ENCODE data around the gene BLOC1S6.
A peak's percentile ranks its signal among the peaks of the same experiment; 100 is the strongest.

BLOC1S6 gene

GRCh38 chr15:45654749-45655148, 67.6 kb downstream of the BLOC1S6 start:
- Mint-ChIP-seq H3K27ac (no peak overlapping the region), H3K36me3 (peaks cover 12 to 22% of the 10 kb centered on the region in 2 donors), H3K4me1 (peaks cover 29 to 47% of the 10 kb centered on the region in 2 donors), H3K4me3 (no peak overlapping the region), H3K9me3 (peaks cover 3 to 4% of the 10 kb centered on the region in 2 donors), H3K27me3 (no peaks in the 10 kb centered on the region)
- no peak for DNase-seq
- no peak for ATAC-seq (replicated peaks)

- no peak for DNase-seq
- Mint-ChIP-seq H3K27ac (peak overlapping the region; percentile 62), H3K36me3 (peaks cover 13 to 27% of the 10 kb centered on the region in 2 donors), H3K9me3 (peaks cover 0 to 1% of the 10 kb centered on the region in 2 donors), H3K4me1 (peaks cover 23 to 33% of the 10 kb centered on the region in 2 donors), H3K4me3 (no peak overlapping the region), H3K27me3 (no peaks in the 10 kb centered on the region)
- ATAC-seq (replicated peaks) = no peak
Measured at GRCh38 chr15:45657254-45657653, 70.1 kb downstream of the BLOC1S6 start.

- Mint-ChIP-seq H3K27me3 (no peaks in the 10 kb centered on the region), H3K4me3 (no peak overlapping the region), H3K36me3 (peaks cover 19 to 31% of the 10 kb centered on the region in 2 donors), H3K9me3 (peaks cover 0 to 1% of the 10 kb centered on the region in 2 donors), H3K27ac (peak overlapping the region; percentile 51), H3K4me1 (peaks cover 20 to 28% of the 10 kb centered on the region in 2 donors)
- DNase-seq (no peak), ATAC-seq (replicated peaks) (no peak)
Measured at GRCh38 chr15:45657764-45658545, 70.8 kb downstream of the BLOC1S6 start.
